ENCODE measurements around the gene CNKSR3.

Gene CNKSR3

GRCh38 chr6:154500769-154501577 lies 9.5 kb downstream of the CNKSR3 start:
- DNase-seq, result no peak

- no peak for DNase-seq
These were observed 10.5 kb downstream of the CNKSR3 start for GRCh38 chr6:154499855-154500589.

GRCh38 chr6:154498340-154498934 lies 12.0 kb downstream of the CNKSR3 start:
- no peak for DNase-seq

- no peak for DNase-seq
These were observed 13.5 kb downstream of the CNKSR3 start for GRCh38 chr6:154496793-154497517.

GRCh38 chr6:154496186-154496585 lies 14.3 kb downstream of the CNKSR3 start:
- DNase-seq, result no peak

GRCh38 chr6:154494592-154495311 lies 15.7 kb downstream of the CNKSR3 start:
- DNase-seq, result no peak

GRCh38 chr6:154491567-154492470 lies 18.7 kb downstream of the CNKSR3 start:
- no peak for DNase-seq

GRCh38 chr6:154489822-154490221 lies 20.7 kb downstream of the CNKSR3 start:
- DNase-seq, result no peak

GRCh38 chr6:154488802-154489437 lies 21.6 kb downstream of the CNKSR3 start:
- no peak for DNase-seq

GRCh38 chr6:154488248-154488593 lies 22.3 kb downstream of the CNKSR3 start:
- DNase-seq, result no peak

- DNase-seq, result no peak
These were observed 22.9 kb downstream of the CNKSR3 start for GRCh38 chr6:154487367-154488247.

GRCh38 chr6:154485815-154486214 lies 24.7 kb downstream of the CNKSR3 start:
- DNase-seq, result no peak

- no peak for DNase-seq
These were observed 25.5 kb downstream of the CNKSR3 start for GRCh38 chr6:154484942-154485341.

GRCh38 chr6:154482858-154483257 lies 27.6 kb downstream of the CNKSR3 start:
- no peak for DNase-seq

GRCh38 chr6:154481521-154482013 lies 28.9 kb downstream of the CNKSR3 start:
- DNase-seq, result no peak

GRCh38 chr6:154479771-154480639 lies 30.5 kb downstream of the CNKSR3 start:
- no peak for DNase-seq

GRCh38 chr6:154479351-154479769 lies 31.1 kb downstream of the CNKSR3 start:
- DNase-seq, result no peak

- DNase-seq, result no peak
These were observed 31.8 kb downstream of the CNKSR3 start for GRCh38 chr6:154478701-154479060.
